Lower lobe of right lung (tissue), 2 donors: ENCODE data around the gene THSD7A. TPM values are rescaled to one million over a fixed set of nuclear protein-coding genes. Genes with fewer than 3 reads are reported as not detected.

Source experiments
- ATAC-seq, 2 donors: fragments of 200-7000 bp; cut with Tn5 transposase; one replicate each; pipeline ENCODE4 v1.9.1; 2020 to 2022; ENCODE audit warnings: mild to moderate bottlenecking in 2 of 2, moderate library complexity in 2 of 2
- DNase-seq: peaks from one replicate; pipeline ENCODE4 v3.0.0-alpha.2; 2020
- H3K27ac ChIP-seq: fragments of 200-600 bp; one replicate; pipeline ENCODE4 v1.8.0; 2022
- H3K27me3 ChIP-seq: fragments of 200-600 bp; one replicate; pipeline ENCODE4 v1.8.0; 2022; ENCODE audit warnings: low read depth
- H3K36me3 ChIP-seq: fragments of 200-600 bp; one replicate; pipeline ENCODE4 v1.8.0; 2022; ENCODE audit warnings: mild to moderate bottlenecking
- H3K4me1 ChIP-seq: fragments of 200-600 bp; one replicate; pipeline ENCODE4 v1.8.0; 2022
- H3K4me3 ChIP-seq: fragments of 200-600 bp; one replicate; pipeline ENCODE4 v1.8.0; 2022; ENCODE audit warnings: mild to moderate bottlenecking
- H3K9me3 ChIP-seq: fragments of 200-600 bp; one replicate; pipeline ENCODE4 v1.8.0; 2022
- intact Hi-C: fragments of 100-400 bp; cut with DNase I; formaldehyde crosslinking; loops from one replicate; pipeline ENCODE4 v1.11.0; 2022
- total RNA-seq: library from RNA; stranded (reverse); fragmentation: NEBNext Ultra II Directional; extraction: Animal tissue kit (Norgen Biotek cat#: 25700); gene quantifications from one replicate; pipeline ENCODE4 v1.2.1, GENCODE V29; 2021
- TF ChIP-seq, protein P1 (sequence below): fragments of 200-600 bp; IDR thresholded peaks from one replicate; pipeline ENCODE4 v1.8.0; 2022; ENCODE audit warnings: antibody characterized with exemption, mild to moderate bottlenecking
- donor health status: DM: no; HTN: yes; CAD: no; lungs with severe emphysema.

Gene THSD7A
- total RNA-seq, 1 donor from 2014 or later: 7.2 TPM

DNA sequence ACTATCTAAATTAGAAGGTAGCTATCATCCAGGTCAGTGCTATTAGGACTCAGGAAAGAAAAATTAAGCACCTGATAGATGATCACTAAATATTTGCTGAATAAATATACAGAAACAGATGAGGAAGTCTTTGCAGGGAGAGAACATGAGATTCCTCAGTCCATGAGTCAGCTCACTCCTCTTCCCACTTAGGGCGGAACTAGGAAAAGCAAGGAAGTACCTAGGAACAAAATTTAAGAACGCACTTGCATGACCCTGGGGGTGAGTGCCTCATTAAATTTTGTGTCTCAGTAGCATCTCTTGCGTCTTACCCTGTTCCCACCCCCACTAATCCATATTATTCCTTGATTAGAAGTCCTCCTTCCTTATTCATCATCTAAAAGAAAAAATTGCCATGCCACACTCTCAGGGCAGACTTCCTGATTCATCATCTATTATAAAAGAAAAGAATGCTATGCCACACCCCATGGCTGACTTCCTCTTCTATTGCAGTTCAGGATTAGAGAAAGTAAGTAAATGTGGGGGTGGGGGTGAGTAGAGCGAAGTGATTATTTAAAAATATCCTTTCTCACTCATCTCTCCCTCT, 208.8 kb downstream of the THSD7A start:
- TF ChIP-seq, protein P1, sequence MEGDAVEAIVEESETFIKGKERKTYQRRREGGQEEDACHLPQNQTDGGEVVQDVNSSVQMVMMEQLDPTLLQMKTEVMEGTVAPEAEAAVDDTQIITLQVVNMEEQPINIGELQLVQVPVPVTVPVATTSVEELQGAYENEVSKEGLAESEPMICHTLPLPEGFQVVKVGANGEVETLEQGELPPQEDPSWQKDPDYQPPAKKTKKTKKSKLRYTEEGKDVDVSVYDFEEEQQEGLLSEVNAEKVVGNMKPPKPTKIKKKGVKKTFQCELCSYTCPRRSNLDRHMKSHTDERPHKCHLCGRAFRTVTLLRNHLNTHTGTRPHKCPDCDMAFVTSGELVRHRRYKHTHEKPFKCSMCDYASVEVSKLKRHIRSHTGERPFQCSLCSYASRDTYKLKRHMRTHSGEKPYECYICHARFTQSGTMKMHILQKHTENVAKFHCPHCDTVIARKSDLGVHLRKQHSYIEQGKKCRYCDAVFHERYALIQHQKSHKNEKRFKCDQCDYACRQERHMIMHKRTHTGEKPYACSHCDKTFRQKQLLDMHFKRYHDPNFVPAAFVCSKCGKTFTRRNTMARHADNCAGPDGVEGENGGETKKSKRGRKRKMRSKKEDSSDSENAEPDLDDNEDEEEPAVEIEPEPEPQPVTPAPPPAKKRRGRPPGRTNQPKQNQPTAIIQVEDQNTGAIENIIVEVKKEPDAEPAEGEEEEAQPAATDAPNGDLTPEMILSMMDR: no peak
- Histone ChIP-seq H3K4me1 (no peaks in the 10 kb centered on the region), H3K27me3 (no peaks in the 10 kb centered on the region), H3K27ac (no peak overlapping the region), H3K36me3 (no peaks in the 10 kb centered on the region), H3K4me3 (no peak overlapping the region), H3K9me3 (no peaks in the 10 kb centered on the region)
- ATAC-seq: no peak
- DNase-seq: no peak
- intact Hi-C loops: no loop called here

DNA sequence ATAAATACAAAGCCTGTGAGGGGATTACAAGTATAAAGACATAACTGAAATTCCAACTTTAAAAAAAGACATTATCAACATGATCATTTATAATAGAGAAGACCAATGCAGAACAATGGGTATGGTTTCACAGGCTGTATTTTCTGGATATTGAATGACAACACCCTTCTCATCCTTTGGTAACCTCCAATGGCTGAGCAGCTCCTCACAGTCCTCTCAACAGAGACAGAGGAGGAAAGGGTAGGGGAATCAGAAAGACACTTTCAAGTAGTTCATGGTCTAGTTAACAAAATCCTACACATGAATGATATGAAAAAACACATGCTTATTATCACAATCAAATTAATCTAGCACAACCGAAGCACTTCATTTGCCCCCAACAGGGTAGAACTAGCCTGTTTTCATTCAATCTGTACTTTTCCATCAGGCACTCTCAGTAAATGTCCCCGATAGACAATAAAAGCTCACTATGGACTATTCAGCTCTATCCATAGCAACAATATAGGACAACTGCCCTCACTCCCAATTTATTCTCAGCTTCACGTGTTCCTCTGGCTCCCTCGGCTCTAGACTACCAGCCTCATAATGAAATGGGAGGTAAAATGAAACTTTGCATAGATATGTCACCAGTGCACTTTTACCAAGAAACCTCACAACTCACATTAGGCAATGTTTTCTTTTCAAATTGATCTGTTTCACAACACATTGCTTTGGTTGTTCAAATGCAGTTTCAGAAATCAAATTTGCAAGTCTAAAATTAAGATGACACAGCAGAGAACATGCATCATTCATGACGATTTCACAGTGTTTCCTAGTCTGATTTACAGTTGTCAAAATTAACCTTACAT, 211.4 kb downstream of the THSD7A start:
- Histone ChIP-seq H3K4me3 (no peak overlapping the region), H3K27me3 (no peaks in the 10 kb centered on the region), H3K9me3 (no peaks in the 10 kb centered on the region), H3K4me1 (no peaks in the 10 kb centered on the region), H3K27ac (no peak overlapping the region), H3K36me3 (no peaks in the 10 kb centered on the region)
- DNase-seq (no peak), ATAC-seq (no peak)
- intact Hi-C loops: no loop called here
- TF ChIP-seq, protein P1: no peak

DNA sequence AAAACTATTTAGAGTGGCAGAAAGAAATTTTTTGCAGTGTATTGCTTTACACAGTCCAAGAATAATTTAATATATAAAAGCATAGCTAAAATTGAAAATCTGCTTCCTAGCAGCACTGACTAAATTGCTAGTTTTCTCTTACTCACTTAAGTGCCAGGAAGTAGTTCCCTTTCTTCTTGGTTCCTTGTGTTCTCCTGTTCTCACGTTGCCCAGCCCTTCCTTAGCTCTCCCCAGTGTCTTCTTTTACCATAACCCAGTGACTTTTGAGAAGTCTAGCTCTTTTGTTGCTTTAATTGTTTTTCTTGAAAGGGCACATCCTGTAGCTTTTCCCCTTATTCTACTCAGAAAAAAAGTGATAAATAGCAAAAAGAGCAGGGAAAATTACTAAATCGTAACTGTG, 215.5 kb downstream of the THSD7A start:
- no peaks in the 10 kb centered on the region for H3K36me3 ChIP-seq
- H3K4me3 ChIP-seq: no peak overlapping the region
- no peak for ATAC-seq
- no peak for DNase-seq
- H3K9me3 ChIP-seq: no peaks in the 10 kb centered on the region
- TF ChIP-seq, protein P1: no peak
- H3K27ac ChIP-seq: no peak overlapping the region
- H3K27me3 ChIP-seq: no peaks in the 10 kb centered on the region
- no peaks in the 10 kb centered on the region for H3K4me1 ChIP-seq
- intact Hi-C loops: no loop called here

DNA sequence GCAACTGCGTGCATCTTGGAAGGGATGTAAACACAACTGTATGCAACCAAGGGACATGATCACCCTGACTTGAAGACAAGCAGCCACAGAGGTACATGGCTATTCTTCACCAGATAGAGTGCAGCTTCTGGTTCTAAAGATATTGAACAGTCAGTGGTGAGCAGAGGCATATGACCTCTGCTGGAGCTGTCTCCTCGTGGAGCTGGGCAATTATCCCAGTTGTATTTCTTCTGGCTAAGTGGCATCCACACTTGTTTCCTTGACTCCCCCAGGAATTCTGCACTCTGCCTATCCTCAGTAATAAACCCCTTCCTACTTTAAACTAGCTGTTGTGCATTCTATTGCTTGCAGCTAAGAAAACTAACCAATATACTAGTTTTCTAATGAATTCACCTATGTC, 216.8 kb downstream of the THSD7A start:
- intact Hi-C loops: no loop called here
- no peaks in the 10 kb centered on the region for H3K36me3 ChIP-seq
- H3K27ac ChIP-seq: no peak overlapping the region
- H3K4me3 ChIP-seq: no peak overlapping the region
- H3K4me1 ChIP-seq: no peaks in the 10 kb centered on the region
- H3K27me3 ChIP-seq: no peaks in the 10 kb centered on the region
- ATAC-seq (no peak), DNase-seq (no peak)
- no peaks in the 10 kb centered on the region for H3K9me3 ChIP-seq
- TF ChIP-seq, protein P1: no peak

DNA sequence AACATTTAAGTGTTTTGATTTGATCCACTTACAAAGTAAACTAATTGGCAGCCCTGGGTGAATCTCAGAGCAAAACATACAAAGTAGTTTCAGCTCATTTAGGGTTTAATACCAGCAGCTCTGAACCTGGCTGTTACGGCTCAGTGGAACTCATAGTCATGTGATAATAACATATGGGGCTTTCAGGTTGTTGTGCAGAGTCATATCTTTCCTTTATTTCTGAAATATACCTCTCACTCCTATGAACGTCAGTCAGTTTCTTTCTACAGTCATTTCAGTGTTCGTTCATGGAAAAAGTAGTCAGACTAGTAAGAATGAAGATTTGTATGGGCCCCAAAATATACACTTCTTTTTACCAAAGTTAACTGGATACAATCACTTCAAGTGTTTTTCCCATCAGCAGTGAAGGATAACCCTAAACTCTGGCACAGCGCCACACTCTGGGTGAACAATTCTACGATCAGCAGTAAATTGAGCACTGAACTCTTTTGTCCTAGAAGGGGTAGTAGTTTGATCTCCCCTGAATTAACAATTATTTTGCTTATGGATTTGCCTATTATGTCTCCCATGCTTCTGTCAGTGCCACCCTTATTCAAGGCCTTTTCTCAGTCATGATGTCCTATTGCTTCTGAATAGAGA, 218.6 kb downstream of the THSD7A start:
- DNase-seq (no peak), ATAC-seq (no peak)
- Histone ChIP-seq H3K9me3 (no peaks in the 10 kb centered on the region), H3K4me1 (no peaks in the 10 kb centered on the region), H3K36me3 (no peaks in the 10 kb centered on the region), H3K4me3 (no peak overlapping the region), H3K27me3 (no peaks in the 10 kb centered on the region), H3K27ac (no peak overlapping the region)
- TF ChIP-seq, protein P1: no peak
- intact Hi-C loops: no loop called here
